HG03159 (cell line): ENCODE measurements around the gene UCP2.

ENCODE experiments used
- ATAC-seq: cut with Tn5 transposase; IDR thresholded peaks from one replicate; pipeline ENCODE4 v1.9.1; 2021; ENCODE audit warnings: mild to moderate bottlenecking, moderate library complexity; ENCODE audit not compliant: unreplicated experiment

UCP2 gene

DNA sequence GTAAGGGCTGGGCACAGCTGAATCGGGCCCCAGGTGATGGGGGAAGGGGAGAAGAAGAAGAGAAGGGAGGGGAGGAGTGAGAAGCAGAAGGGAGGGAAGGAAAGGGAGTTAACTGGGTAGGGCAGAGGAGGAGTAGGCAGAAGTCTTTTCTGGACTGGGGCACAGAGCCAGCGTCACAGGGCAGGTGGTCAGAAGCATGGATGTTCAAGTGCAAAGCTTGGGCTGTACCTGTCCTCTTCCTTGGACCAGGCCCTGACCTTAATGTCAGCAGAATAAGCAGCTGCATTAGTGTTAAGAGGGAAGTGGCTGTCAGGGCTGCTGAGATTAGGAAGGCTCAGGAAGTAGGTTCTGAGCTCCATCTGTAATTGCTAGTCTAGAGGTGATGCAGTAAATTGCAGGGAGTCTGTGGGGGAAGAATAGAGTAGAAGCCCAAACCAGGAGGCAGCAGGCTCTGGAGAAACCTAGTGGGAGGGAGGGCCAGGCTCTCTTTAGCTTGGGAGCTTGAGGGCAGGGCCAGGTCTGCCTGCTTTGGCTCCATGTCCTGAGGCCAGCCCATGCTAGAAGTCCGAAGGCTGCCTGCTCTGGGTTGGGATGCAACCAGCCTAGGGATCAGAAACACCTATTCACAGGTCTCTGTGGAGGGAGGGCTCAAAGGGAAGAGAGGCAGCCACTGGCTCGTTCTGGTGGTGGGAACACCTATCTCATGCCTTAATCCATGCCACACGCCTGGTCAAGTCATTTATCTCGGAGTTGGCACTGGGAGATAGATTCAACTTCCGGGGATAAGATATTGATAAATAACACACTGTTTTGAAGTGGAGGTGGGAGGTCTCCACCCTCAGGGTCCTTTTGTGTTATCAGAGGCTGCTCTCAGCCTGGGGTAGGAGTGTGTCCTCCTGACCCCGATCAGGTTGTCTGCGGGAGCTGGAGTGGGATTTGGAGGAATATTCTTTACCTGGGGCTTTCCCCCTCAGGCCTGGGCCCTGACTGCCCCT, 28.0 kb upstream of the UCP2 start:
- no peak for ATAC-seq

DNA sequence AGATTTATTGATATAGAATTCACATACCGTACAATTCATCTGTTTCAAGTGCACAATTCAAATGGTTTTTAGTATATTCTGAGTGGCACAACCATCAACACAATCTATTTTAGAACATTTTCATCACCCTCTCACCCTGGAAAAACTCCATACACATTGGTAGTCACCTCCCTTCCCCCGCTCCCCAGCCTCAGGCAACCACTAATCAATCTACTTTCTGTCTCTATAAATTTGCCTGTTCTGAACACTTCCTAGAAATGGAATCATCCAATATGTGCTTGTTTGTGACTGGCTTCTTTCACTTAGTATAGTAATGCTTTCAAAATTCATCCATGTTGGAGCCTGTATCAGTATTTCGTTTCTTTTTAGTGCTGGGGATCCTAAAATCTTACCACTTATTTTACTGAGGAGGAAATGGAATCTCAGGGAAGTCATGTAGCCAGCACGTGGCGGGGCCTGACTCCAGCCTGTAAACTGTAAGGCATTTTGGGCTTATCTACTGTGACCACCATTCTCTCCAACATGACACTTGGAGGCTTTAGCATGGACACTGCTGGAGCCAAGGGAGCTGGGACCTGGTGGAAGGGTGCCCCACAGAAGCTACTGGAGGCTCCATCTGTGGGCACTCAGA, 27.1 kb upstream of the UCP2 start:
- ATAC-seq = no peak

DNA sequence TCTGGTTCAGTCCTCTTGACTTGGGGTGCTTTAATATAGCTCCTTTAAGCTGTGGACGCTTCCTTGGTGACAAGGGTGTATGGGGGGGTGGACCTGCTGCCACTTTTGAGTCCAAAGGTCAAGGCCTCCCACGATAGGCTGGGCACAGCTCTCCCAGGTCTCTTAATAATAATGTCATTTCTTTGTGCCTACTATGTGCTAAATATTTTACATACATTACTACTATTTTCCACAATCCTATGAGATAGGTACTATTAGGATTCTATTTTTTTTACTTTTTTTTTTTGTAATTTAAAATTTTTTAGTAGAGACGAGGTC, 26.5 kb upstream of the UCP2 start:
- no peak for ATAC-seq

DNA sequence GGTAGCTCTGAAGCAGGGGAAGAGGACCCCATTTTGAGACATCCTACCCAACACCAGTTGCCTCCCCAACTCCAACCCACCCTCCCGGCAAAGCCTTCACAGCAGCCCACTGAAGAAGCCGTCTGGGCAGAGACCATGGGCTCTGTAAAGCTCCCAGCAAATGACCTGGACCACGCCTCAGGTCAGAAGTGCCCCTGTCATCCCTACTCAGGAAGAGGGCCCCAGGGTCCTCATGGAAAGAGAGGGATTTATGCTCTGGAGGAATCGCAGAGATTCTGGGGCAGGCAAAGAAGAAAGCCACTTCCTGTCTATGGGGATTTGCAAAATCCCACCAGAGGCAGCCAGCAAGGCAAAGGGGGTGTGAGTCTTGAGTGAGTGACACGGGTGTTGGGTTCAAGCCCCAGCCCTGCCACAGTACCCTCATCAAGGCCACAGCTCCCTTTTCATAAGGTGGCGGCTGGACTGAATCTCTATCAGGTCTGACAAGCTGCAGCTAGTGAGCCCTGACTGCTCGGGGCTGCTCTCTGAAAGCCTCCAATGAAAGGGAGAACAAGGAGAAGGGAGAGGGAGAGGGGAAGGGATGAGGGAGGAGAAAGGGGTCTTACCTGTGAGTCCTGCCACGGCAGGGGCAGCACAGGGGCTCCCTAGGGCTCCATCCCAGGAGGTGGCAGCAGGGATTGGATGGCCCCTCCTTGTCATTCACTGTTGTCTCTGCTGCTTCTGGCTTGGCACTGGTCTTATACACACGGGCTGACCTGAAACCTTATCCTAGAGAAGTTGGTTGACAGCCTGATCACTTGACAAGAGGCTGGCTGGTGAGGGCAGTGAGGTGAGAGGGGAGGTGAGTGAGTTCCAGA, 26.0 kb upstream of the UCP2 start, which contains the start of gene UCP3:
Gene UCP3 (minus strand): TSS at position 713 of the 857 bp plus-strand sequence. CDS start 2,043 bp downstream, outside the sequence.
- no peak for ATAC-seq

DNA sequence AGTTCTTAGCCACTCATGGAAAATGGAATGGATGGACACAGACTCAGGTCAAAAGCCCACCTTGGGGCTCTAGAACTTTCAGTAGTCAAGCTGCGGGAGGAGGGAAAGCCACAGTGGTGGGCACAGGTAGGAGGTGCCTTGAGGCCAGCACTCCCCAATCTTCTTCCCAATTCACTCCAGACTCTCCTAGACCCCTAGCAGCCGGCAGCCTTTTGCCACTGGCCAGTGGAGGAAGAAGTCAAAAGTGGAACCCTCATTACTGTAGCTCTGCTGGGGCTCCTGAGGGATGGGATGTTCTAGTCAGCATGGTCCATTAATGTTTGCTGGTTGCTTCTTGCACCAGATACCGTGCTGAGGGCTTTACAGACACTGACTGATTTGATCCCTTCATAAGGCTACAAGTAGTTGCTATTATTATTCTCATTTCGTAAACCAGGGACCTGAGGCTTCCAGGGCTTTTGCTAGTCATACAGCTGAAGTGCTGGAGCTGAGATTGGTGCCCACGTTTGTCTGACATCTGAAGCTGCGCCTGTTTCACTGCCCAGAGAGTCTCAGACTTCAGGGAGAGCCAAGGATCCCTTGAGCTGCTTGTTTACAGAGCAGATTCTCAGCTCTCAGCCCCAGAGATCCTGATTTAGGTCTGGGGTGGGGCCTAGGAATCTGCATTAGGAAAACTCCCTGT, 25.2 kb upstream of the UCP2 start:
- no peak for ATAC-seq

DNA sequence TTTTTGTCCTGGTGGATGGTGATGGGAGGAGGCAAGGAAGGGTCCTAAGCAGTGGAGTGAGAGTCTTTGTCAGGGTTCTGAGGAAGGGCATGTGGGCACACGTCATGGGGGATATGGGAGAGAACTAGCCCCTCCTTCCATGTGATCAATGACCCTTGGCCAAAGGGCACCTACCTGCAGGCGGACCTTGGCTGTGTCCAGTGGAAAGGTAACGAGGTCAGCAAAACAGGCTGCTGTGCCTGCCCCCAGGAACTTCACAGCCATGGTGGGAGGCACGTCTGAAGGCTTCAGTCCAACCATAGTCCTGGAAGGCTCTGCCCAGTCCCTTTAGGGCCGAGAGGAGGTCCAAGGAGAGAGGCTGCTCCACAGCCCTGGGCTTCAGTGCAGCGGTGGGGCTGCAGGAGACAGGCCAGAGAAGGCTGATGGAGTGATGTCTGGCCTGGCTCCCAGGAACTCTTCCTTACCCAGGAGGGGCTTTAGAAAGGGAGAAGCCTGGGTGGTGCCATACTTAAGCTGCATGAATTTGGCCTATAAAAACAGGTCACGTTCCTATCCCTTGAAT, 24.2 kb upstream of the UCP2 start:
- ATAC-seq = no peak

DNA sequence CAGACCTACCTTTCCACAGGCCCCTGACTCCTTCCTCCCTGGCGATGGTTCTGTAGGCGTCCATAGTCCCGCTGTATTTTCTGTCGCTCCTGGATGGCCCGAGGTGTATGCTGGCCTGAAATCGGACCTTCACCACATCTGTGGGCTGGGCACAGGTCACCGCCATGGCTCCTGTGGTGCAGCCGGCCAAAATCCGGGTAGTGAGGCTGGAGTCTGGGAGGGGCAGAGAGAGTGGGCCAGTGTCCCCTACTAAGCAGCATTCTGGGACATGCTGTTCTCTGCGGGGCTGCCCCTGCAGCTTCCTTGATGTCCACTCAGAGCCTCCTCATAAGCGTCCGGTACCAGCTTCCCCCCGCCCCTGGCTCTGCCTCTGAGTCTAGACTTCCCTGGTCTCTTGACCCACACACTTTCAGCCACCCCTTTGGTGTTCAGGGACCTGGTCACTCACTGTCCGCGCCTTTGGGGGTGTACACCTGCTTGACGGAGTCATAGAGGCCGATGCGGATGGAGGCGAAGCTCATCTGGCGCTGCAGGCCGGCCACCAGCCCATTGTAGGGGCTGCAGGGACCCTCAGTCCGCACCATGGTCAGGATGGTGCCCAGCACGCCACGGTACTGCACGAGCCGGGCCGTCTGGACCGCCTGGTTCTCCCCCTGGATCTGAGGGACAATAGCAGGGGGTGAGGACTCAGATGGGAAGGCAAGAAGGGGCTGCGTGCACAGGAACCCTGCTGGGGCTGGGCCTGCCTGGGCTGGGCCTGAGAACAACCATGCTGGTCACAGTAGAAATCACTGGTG, 23.3 kb upstream of the UCP2 start:
- ATAC-seq = no peak

DNA sequence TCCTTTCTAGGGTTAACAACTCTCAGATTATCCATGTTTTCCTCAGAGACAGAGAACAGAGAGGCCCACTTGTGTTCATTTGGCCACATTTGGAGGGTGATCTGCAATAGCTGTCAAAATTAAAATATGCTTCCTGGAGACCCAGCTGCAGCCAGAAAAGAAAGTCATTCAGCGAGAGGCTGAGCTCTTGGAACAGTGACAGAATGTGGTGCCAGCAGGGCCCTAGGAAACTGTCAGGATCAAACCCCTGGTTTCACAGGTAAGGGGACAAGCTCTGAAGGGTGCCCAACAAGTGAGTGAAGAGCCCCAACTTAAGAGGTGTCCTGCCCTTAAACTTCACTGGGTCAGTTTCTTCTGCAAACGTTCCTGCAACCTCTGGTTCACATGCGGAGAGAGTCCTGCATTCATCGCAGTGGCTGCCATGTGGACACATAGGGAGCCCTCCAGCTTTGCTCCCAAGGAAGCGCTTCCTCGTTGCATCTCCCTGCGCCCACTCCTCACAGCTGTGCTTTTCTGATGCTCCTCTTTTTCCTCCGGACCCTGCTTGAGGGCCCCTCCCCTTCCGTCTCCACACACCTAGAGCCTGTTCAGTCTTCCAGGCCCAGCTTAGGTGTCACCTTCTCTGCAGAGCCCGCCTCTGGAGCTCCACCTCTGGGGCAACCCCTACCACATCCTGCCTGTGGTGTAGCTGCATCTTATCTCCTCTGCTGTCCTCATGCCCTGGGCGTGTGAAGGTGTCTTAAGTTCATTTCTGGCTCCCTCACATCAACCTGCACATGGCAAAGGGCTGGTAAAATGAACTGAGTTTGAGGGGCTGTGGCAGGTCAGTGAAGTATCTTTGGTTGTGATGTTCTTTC, 22.3 kb upstream of the UCP2 start:
- ATAC-seq = no peak

DNA sequence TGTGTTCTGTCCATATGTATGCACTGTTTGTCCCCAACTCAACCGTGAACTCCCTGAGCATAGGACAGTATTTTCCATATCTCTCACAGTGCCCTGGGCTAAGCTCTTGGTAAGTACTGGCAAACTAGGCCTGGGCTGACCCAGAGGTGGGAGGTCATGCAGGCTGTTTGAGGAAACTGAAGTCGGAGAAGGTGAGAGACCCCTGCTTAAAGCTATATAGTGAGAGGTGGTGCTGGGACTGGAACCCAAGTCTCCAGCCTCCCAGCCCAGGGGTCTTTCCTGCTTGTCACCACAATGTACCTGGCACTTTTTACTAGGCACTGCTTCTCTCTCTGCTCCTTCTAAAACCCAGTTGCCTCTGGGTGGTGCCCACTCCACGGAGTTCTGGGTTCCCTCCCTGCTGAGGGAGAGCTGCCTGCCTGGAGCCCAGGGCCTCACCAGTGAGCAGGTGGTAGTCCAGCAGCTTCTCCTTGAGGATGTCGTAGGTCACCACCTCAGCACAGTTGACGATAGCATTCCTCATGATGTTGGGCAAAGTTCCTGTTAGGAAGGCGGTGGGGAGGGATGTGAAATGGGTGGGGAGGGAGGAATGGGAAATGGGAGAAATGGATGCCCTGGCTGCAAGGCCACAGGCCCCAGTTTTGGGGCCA, 21.5 kb upstream of the UCP2 start:
- ATAC-seq = no peak

DNA sequence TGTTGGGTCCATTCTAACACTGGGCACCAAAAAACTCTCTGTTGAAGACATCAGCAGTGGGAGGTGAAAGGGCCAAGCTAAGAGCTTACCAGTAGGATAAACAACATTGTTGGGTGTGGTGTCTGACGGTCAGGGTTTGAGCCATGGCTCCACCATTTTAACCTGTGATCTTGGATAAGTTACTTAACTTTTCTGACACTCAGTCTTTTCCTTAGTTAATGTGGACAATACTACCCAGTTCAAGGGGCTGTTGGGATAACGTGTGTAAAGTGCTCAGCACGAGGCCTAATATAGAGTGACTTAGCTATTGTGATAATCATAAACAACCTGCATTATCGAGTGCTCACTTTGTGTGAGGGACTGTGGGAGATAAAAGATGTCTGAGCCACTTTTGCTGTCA, 20.2 kb upstream of the UCP2 start:
- no peak for ATAC-seq

DNA sequence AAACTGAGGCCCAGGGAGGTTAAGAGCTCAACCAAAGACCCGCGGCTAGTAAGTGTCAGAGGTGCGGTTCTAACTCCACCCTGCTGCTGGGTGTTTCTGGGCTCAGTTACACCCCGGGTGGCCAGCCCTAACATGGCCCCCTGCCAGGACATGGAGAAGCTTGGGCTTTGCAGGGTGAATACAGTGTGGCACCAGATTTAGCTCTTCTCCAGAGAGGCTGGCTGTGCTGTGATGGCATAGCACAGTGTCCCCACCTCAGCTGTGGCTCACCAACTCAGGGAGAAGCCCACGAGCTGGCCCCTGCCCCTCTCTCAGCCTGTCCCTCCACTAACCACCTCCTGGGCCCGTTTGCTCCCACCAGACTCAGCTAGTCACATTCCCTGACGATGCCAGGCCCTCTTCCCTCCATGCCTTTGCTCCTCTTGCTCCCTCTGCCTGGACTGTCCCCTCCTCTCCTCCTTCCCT, 19.2 kb upstream of the UCP2 start:
- ATAC-seq = no peak

DNA sequence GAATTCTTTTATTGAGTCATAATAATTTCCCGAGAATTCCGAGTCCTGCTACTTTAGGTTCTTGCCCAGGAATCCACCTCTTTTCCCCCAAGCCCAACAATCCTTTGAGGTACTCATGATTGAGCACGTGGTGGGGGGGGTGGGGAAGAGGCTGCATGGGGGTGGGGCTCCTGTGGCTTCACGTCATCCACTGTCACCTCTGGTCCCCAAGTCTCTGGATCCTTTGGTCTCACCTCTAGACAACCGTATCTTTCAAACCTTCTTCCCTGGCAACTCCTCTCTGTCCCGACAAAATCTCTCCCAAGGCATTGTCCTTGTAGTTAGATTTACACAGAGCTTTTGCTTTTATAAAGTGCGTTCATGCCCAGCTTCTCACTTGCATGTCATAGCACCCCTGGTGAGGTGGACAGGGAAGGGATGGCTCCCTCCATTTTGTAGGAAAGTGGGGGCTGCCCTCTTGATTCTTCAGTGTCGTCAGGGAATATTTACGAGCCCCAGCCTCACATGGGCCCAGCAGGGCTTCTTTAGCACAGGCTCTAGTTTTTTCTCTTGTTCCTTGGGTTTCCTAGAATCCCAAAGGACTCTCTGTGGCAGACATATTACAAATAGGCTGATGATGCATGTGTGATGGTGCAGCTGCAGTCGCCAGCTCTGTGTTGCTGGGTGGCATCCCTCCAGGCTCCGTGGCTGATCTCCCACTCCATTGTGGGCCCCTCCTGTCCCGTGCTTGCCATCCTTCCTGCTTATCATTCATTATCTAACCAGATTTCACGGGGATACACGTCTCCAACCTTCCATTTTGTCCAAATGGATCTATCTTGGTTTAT, 17.9 kb upstream of the UCP2 start:
- ATAC-seq = no peak

DNA sequence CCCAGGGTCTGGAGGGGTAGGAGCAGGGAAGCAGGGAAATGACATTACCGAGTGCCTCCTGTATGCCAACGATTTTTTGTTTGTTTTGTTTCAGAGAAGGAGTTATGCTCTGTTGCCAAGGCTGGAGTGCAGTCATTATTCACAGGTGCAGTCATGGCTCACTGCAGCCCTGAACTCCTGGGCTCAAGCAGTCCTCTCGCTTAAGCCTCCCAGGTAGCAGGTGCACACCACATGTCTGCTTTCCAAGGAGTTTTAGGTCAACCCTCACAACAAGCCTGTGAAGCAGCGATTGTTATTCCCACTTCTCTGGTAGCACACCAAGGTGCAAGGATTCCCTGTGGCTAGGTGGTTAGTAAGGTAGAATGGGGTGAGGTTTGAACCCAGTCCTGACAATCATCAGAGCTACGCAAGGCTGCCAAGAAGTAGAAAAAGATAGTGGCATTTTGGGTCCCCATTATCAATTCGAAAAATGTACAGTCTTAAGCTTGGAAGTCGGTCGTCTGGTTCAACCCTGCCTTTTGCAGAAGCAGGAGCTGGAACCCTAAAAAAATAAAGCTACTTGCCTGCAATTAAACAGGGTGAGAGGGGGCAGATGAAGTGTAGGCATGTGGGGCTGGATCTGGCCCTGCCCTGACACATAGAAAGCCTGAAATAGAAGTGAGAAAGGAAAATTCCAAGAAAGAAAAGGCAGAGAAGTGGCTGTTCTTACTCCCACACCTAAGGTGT, 17.1 kb upstream of the UCP2 start:
- no peak for ATAC-seq

DNA sequence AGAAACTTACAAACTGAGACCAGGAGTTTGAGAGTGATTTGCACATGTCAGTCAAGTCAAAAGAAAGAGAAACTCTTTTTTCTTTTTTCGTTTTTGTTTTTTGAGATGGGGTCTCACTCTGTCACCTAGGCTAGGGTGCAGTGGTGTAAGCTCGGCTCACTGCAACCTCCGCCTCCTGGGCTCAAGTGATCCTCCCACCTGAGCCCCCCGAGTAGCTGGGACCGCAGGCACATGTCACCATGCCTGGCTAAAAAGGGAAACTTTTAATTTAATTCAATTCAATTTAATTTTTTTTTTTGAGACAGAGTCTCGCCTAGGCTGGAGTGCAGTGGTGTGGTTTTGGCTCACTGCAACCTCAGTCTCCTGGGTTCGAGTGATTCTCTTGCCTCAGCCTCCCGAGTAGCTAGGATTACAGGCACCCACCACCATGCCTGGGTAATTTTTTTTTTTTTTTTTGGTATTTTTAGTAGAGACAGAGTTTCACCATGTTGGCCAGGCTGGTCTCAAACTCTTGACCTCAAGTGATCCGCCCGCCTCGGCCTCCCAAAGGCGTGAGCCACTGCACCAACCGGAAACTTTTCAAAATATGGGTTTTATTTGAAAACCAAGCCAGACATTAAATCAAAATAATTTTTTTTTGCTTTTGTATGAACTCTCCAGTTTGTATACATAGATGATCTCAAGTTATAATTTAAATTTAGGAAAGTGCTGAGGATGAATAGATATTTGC, 16.4 kb upstream of the UCP2 start:
- ATAC-seq = no peak

DNA sequence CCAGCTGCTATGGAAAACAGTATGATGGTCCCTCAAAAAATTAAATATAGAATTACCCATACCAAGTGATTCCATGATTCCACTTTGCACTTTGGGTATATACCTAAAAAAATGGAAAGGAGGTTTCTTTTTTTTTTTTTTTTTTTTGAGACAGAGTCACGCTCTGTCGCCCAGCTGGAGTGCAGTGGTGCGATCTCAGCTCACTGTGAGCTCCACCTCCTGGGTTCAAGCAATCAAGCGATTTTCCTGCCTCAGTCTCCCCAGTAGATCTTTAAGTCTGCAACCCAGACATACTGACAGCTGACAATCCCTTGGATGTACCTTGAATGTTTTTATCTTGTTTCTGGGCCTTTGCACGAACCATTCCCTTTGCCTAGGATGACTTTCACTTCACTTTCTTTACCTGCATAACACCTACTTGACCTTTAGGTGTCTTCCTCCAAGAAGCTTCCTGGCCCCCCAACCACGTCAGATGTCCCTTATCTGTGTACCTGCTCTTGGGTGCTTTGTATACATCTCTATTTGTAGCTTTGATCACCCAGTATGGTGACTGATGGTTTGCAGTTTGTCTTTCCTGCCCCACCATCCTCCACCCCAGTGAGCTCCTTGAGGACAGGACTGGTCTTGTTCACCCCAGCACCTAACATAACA, 14.6 kb upstream of the UCP2 start:
- ATAC-seq = no peak
